HG03103 (cell line): ENCODE data around the gene DNM3.

Experiments
- ATAC-seq: cut with Tn5 transposase; IDR thresholded peaks from one replicate; pipeline ENCODE4 v1.9.1; 2021; ENCODE audit warnings: low read depth; ENCODE audit not compliant: unreplicated experiment

The DNM3 gene

DNA sequence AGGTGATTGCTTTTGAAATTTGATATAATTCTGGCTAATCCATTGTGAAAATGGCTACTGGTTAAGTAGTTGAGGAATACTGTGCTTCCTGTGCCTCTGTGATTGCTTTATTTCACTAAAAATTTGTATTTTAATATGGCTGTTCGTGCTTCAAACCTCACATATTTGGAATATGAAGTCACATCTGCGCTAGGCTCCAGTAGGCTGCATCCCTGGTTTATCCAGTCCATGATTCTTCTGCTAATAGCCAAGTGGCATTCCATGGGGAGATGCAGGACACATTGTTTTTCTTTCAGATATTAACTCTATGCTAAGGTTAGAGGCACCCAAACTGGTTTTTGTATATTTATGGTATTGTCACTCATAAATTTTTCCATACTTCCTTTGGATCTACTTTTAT lies 25.9 kb downstream of the DNM3 start:
- ATAC-seq = no peak

DNA sequence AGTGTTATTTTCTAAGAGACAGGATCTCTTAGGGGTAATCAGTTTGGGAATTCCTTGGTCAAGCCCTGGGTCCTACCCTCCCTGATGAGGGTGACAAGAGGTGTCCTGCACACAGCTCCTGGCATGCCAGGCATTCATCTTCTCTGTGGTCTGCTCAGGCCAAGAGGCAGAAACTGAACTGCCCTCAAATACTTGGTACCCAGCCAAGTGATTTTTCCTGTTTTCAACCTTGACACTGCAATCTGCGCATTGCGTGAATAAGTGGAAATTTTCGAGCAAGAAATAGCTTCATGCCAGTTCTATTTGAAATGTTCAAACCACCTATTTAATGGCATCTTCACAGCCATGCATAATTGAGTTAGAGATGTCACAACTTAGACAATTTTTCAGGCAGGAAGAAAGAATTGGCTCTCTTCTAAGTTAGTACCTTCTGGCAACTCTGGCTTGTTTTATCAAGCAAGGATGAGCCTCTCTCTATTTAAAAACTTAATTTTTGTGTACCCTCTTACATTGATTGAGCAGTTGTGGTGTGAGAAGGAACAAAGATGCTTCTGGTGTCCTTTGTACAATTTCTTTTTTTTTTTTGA lies 27.0 kb downstream of the DNM3 start:
- no peak for ATAC-seq

DNA sequence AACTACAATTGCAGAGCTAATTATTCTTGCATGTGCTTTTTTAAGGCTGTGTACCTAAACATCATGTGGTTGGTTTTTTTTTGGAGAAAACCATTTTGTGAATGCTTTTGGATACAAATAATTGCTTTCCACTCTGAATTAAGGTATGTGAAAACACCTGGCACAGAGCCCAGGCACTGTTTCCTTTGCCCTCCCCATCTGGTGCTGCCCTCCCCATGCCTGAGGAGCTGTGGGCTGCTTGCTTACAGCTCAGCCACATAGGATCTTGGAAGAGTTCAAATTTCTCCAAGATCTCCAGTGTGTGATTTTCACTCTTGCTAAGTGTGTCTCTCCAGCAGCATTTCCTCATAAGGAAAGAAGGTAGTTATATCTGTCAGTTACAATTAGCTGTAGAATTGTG lies 27.8 kb downstream of the DNM3 start:
- ATAC-seq = no peak

DNA sequence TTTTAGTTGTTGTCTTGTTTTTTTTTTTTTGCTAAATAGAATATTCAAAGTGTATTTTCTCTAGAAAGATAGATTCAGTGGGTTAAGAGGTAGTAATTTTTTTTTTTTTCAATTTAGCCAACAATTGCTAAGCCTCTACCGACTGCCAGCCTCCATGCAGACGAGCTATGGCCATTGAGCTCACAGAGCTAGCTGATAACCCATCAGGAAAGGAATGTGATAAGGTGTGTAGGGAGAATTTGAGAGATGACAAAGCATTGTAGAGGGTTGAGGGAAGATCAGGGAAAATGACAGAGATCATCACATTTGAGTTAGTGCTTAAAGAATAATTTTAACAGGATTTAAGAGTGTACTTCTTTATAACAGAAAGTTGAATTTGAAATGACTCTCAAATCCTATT lies 30.6 kb downstream of the DNM3 start:
- ATAC-seq = no peak

GRCh38 chr1:171872430-171872829 lies 31.1 kb downstream of the DNM3 start:
- ATAC-seq = no peak

- no peak for ATAC-seq
Observed at GRCh38 chr1:171873664-171874063, 32.4 kb downstream of the DNM3 start.

- peak; percentile 90 for ATAC-seq
Observed at GRCh38 chr1:171877701-171878100, 36.4 kb downstream of the DNM3 start.

- no peak for ATAC-seq
Observed at GRCh38 chr1:171879556-171879955, 38.3 kb downstream of the DNM3 start.

- no peak for ATAC-seq
Observed at GRCh38 chr1:171881442-171881841, 40.1 kb downstream of the DNM3 start.

DNA sequence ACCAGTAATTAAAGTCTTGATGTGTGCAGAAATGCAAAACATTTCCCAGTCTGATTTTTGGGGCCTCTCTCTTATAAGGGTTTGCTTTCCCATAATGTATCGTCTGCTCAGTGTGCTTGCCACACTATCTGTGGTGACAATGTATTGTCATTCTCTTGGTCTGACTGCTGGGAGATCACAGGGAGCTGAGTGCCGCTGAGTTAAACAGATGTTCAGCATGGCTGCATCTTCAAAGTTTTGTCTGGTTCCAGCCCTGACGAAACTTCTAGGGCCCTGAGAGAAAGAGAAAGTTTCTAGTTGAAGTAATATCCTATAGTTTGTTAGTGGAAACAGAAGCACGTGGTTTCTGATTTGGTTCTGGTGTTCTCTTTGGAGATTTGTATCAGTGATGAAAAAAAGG lies 42.6 kb downstream of the DNM3 start:
- ATAC-seq = peak; percentile 61

DNA sequence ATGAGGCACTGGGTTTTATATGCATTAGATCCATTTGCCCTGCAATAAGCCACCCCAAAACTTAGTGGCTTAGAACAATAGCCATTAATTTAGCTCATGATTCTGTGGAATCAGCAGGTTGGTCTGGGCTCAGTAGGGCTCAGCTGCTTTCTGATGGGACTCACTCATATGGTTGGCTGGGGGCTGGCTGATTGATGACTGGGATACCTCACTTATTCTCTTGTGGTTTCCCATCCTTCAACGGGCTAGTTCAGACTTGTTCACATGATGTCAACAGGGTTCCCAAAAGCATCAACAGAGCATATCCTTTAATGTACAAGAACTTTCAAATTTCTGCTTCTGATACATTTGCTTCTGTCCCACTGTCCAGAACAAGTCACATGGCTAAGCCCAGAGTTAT lies 43.2 kb downstream of the DNM3 start:
- ATAC-seq = no peak

DNA sequence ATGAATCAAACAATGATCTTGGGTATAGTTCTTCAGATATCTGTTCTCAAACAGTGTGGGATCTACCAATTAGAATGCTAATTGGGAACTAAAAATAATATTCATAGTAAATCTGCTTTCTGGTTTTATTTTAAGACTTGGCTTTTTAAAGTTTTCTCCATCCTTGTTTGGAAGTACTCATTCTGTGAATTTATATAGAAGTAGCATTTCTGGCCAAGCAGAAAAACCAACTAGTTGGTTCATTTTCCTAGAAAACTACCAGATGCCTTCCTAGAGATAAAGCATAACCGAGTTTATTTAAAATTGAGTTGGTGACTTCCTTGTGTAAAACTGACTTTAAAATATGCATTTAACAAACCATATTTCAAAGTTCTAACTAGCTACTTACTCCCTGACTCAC lies 48.8 kb downstream of the DNM3 start:
- ATAC-seq = no peak

DNA sequence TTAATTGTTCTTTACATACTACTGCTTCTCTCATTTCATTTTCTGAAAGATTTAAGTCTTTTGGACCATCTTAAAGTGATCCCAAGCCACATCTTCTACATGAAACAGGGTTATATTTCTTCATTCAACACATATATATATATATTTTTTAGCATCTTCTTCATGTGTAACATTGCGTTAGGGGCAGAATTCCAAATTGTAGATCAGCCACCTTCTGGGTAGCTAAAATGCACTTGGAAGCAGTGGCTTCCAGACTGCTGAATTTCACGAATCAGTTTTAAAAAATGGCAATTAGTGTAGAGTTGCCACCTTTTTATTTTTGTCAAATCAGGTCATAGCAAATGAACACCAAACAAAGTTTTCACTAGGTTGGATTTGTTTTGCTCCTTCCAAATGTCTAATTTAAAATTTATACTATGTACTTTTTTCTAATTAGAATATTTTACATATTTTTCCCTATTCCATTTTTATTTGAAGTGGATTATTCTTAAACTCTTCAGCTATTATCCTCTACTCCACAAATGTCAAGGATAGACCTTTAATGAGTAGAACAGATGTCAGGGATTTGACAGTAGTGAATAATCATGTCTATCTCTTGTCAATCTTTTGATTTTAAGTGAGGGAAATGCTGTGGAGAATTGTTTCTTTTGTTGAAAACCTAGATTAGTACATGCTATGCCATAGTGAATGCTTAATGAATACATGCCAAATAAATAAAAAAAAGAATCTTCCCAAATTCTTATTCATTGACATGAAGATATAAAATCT lies 55.8 kb downstream of the DNM3 start:
- ATAC-seq = no peak

GRCh38 chr1:171898941-171899340 lies 57.6 kb downstream of the DNM3 start:
- ATAC-seq = no peak

DNA sequence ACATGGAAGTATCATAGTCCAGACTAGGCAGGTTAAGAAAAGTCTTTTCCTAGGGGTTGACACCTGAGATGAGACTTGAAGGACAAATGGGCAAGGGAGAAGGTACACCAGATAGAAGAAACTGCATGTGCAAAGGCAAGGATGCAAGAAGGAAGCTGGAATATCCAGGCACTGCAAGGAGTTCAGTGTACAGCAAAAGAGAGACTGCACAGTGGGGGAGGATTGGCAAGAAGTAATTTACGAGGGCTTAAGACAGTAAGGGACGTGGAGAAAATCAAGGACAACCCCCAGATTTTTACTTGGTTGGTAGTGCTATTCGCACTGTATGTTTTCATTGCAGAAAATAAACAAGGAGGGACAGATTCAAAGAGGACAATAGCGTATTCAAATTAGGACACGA lies 58.5 kb downstream of the DNM3 start:
- no peak for ATAC-seq

GRCh38 chr1:171901245-171901644 lies 59.9 kb downstream of the DNM3 start:
- no peak for ATAC-seq

GRCh38 chr1:171902527-171902926 lies 61.2 kb downstream of the DNM3 start:
- no peak for ATAC-seq

DNA sequence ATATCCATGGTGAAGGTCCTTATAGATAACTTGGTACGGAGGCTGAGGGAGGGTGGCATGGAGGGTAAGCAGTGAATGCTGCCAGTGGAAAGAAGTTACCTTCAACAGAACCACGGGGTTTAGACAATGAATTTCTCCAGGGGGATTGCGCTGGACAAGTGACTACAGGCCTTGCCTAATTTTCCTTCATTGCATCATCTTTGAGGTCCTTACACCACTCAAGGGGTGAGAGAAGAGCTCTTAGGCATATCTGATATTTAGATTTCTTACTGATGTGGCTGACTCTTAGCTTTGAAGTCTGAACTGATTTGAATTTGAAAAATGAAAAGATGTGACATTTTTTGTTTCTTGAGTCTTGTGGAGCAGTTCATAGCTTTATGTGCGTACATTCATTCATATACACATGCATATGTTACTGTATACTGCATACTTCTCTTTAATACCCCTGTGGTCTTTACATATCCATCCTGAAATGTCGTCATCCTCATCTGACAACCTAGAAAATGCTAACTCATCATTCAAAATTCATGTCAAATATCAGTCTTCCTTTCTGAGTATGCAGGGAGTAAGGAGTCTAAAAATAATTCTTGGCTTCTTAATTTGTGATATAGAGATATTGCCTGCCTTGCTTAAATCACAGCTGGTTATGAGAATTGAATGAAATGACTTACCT lies 63.6 kb downstream of the DNM3 start:
- no peak for ATAC-seq

DNA sequence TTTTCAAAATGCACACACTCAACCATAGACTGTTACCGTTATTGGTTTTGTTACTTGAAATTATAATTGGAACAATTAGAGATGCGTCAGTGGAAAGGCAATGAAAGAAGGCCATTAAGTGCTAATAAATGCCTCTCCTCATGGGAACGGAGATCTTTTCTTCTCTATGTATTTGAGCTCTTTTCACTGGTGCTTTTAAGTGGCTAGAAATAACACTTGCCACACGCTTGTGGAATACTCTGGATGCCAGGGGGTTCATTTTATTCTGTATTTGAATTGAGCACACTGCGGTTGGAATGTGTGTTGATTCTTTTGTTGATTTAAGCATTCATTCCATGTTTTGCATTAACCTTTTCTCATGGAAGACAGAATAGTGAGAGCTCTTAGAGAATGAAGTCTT lies 68.4 kb downstream of the DNM3 start:
- ATAC-seq = no peak

GRCh38 chr1:171910786-171911185 lies 69.5 kb downstream of the DNM3 start:
- no peak for ATAC-seq

DNA sequence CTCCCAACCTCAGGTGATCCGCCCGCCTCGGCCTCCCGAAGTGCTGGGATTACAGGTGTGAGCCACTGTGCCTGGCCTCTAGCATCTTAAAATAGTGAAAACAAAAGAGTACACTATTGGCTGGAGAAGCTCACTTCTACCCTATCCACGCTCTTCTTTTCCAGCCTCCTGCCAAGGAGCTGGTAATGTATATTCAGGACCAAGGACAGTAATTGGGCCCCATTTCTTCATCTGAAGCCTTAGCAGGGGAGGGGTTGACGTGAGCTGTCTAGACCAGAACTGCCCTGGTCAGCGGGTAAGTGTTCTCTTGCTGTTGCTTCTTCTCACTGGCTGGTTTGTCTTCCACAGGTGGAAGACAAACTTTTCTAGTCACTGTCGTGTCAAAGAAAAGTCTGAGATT lies 70.2 kb downstream of the DNM3 start:
- ATAC-seq = no peak
